PC-3 (cell line): ENCODE measurements around the gene CAPN8. TPM values are rescaled to one million over a fixed set of nuclear protein-coding genes. Genes with fewer than 3 reads are reported as not detected.

Experiments used
- ATAC-seq: fragments of 200-7000 bp; cut with Tn5 transposase; 2 replicates; pipeline ENCODE4 v1.9.1; 2020; ENCODE audit warnings: mild to moderate bottlenecking, moderate library complexity
- BruUV-seq: library from RNA; stranded (reverse); fragments of 400-500 nt; replicated peaks from 2 replicates; lab custom pipeline; 2021; lab: Mats Ljungman, UMichigan
- CTCF ChIA-PET: fragments of 300-600 bp; sonication (Branson Sonifier 250); formaldehyde crosslinking; loops from one replicate; lab custom pipeline; 2022; ENCODE audit warnings: antibody characterized with exemption; lab: Charles Lee
- POLR2A ChIA-PET: fragments of 300-600 bp; sonication (Branson Sonifier 250); formaldehyde crosslinking; loops from one replicate; lab custom pipeline; 2022; ENCODE audit warnings: antibody characterized with exemption; ENCODE audit not compliant: unreplicated experiment; lab: Charles Lee
- DNase-seq: peaks from one replicate; pipeline ENCODE4 v3.0.0-alpha.2; 2015
- H2AFZ ChIP-seq: fragments of 300-600 bp; sonication (generic); 2 replicates; pipeline ENCODE4 v1.6.0; 2016; ENCODE audit warnings: antibody characterized with exemption, low read length
- H3F3A ChIP-seq: fragments of 300-600 bp; sonication (generic); one replicate; pipeline ENCODE4 v1.6.0; 2017; ENCODE audit warnings: antibody characterized with exemption, low read length, control low read depth, mild to moderate bottlenecking; ENCODE audit not compliant: unreplicated experiment
- H3K27ac ChIP-seq: fragments of 300-600 bp; sonication (generic); 2 replicates; pipeline ENCODE4 v1.5.1; 2016; ENCODE audit warnings: mild to moderate bottlenecking, low read length
- H3K27me3 ChIP-seq: fragments of 300-600 bp; sonication (generic); 2 replicates; pipeline ENCODE4 v1.6.1; 2016; ENCODE audit warnings: low read length, mixed read lengths
- H3K36me3 ChIP-seq: fragments of 300-600 bp; sonication (generic); 2 replicates; pipeline ENCODE4 v1.6.1; 2016; ENCODE audit warnings: low read depth, mixed run types, low read length, mixed read lengths
- H3K4me1 ChIP-seq: fragments of 300-600 bp; sonication (generic); 2 replicates; pipeline ENCODE4 v1.5.1; 2016; ENCODE audit warnings: low read length; ENCODE audit not compliant: insufficient read depth
- H3K4me2 ChIP-seq: fragments of 300-600 bp; sonication (generic); 2 replicates; pipeline ENCODE4 v1.6.0; 2016; ENCODE audit warnings: low read length
- H3K4me3 ChIP-seq: fragments of 300-600 bp; sonication (generic); 2 replicates; pipeline ENCODE4 v1.5.1; 2016; ENCODE audit warnings: mild to moderate bottlenecking, low read length, mixed read lengths
- H3K79me2 ChIP-seq: fragments of 300-600 bp; sonication (generic); 2 replicates; pipeline ENCODE4 v1.6.1; 2017; ENCODE audit warnings: low read length, mixed read lengths
- H3K9ac ChIP-seq: fragments of 300-600 bp; sonication (generic); 2 replicates; pipeline ENCODE4 v1.6.0; 2016; ENCODE audit warnings: mild to moderate bottlenecking, low read length
- H3K9me2 ChIP-seq: fragments of 300-600 bp; sonication (generic); replicated peaks from 2 replicates; pipeline ENCODE4 v1.6.1; 2016; ENCODE audit warnings: mixed run types, low read length, mixed read lengths
- H3K9me3 ChIP-seq: fragments of 300-600 bp; sonication (generic); 2 replicates; pipeline ENCODE4 v1.6.1; 2016; ENCODE audit warnings: low read length, mixed read lengths
- H4K20me1 ChIP-seq: fragments of 300-600 bp; sonication (generic); 2 replicates; pipeline ENCODE4 v1.6.1; 2016; ENCODE audit warnings: low read length, mixed read lengths
- CTCF ChIP-seq: fragments of 300-600 bp; sonication (generic); conservative IDR thresholded peaks from 2 replicates; pipeline ENCODE4 v1.5.1; 2017; ENCODE audit warnings: antibody characterized with exemption, low read depth, mild to moderate bottlenecking, low read length
- EZH2 ChIP-seq: fragments of 300-600 bp; sonication (generic); IDR thresholded peaks from one replicate; pipeline ENCODE4 v1.6.1; 2017; ENCODE audit warnings: antibody characterized with exemption, mild to moderate bottlenecking, low read length; ENCODE audit not compliant: unreplicated experiment
- EZH2phosphoT487 ChIP-seq: fragments of 300-600 bp; sonication (generic); IDR thresholded peaks from 2 replicates; pipeline ENCODE4 v1.6.1; 2018; ENCODE audit warnings: mild to moderate bottlenecking, antibody characterized with exemption, low read length, borderline replicate concordance
- intact Hi-C: fragments of 100-400 bp; cut with micrococcal nuclease; formaldehyde crosslinking; loops from 2 replicates; pipeline ENCODE4 v1.9.0; 2023
- total RNA-seq: library from RNA; depleted of rRNA; stranded (reverse); fragments of >200 nt; gene quantifications from 2 replicates; pipeline ENCODE4 v1.2.3, GENCODE V29; 2014

CAPN8 gene
- total RNA-seq, 1 experiment from 2014 or later, result 5.9 TPM

DNA sequence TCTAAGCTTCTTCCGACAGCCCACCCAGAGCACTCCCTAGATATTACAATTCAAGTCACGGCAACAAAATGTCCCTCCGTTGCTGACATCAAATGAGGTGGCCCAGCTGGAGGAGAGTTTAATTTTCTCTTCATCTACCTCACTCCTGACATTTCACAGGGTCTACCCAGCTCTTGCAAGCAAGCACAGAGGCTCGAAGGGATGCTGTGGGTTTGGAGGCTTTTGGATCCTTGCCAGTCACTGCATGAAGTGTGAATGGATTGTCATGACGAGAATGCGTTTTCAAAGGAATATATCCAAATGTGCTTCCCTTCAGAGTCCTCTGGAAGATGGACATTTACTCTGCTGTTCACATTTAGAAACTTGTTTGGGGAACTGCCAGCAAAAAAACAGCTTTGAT lies 33.5 kb downstream of the CAPN8 start:
- Histone ChIP-seq H4K20me1 (no peaks in the 10 kb centered on the region), H3K27ac (no peak overlapping the region), H3K27me3 (no peaks in the 10 kb centered on the region), H2AFZ (no peak overlapping the region), H3K79me2 (no peaks in the 10 kb centered on the region), H3F3A (no peaks in the 10 kb centered on the region), H3K4me1 (peaks cover 21% of the 10 kb centered on the region), H3K4me3 (no peak overlapping the region), H3K9me2 (no peaks in the 10 kb centered on the region; the same call in 1 of the 2 replicates), H3K9me3 (no peaks in the 10 kb centered on the region), H3K36me3 (no peaks in the 10 kb centered on the region), H3K4me2 (peak overlapping the region; percentile 7; the same call in 1 of the 2 replicates), H3K9ac (no peak overlapping the region)
- TF ChIP-seq EZH2 (no peak), CTCF (no peak), EZH2phosphoT487 (no peak)
- no TSS peak for BruUV-seq
- intact Hi-C loops, result loop anchor here (1.0 to 2.0 kb wide), 2 partner anchors 31 to 52 kb away; no protein-coding TSS in a partner anchor
- ChIA-PET POLR2A (interaction anchor here (0.6 kb wide), 1 partner anchor 126 kb away, joined by 4 read pairs; no protein-coding TSS in a partner anchor), CTCF (interaction anchor here (0.6 to 1.3 kb wide), 4 partner anchors 38 to 76 kb away, joined by 3 to 4 read pairs (median 3); no protein-coding TSS in a partner anchor)
- ATAC-seq (no peak), DNase-seq (no peak)

DNA sequence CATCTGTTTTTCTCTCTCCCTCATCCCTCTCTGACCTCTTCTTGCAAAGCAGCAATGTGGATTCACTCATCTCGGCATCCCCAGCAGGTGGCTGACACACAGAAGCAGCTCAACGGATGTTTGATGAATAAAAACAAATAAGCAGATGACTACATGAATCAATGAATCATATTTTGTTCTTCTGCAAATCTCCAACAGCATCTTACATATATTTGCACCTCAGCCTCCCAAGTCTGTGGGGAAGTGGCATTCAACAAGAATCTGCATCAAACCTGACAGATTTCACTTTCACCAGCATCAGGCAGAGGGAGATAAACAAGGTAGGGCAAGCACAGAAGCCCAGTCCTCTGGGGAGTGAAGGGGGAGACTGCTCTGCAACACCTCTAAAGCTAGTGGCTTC lies 34.0 kb downstream of the CAPN8 start:
- Histone ChIP-seq H3K27ac (no peak overlapping the region), H3K9me3 (no peaks in the 10 kb centered on the region), H3K9ac (no peak overlapping the region), H3K4me2 (peak overlapping the region; percentile 7; the same call in 1 of the 2 replicates), H3K4me1 (peaks cover 21% of the 10 kb centered on the region), H3K27me3 (no peaks in the 10 kb centered on the region), H3K79me2 (no peaks in the 10 kb centered on the region), H2AFZ (no peak overlapping the region), H3K9me2 (no peaks in the 10 kb centered on the region; the same call in 1 of the 2 replicates), H3F3A (no peaks in the 10 kb centered on the region), H4K20me1 (no peaks in the 10 kb centered on the region), H3K4me3 (no peak overlapping the region), H3K36me3 (no peaks in the 10 kb centered on the region)
- CTCF ChIA-PET, result interaction anchor here (0.6 to 1.3 kb wide), 4 partner anchors 39 to 75 kb away, joined by 3 to 4 read pairs (median 3); no protein-coding TSS in a partner anchor
- intact Hi-C loops, result loop anchor here (1.0 to 2.0 kb wide), 2 partner anchors 31 to 53 kb away; no protein-coding TSS in a partner anchor
- DNase-seq (peak; percentile 79), ATAC-seq (peak; percentile 91)
- no TSS peak for BruUV-seq
- peak; percentile 56 for TF ChIP-seq CTCF
- TF ChIP-seq EZH2phosphoT487, result no peak
- POLR2A ChIA-PET, result no interaction called here

- Histone ChIP-seq H3K27me3 (no peaks in the 10 kb centered on the region), H3K27ac (no peak overlapping the region), H2AFZ (no peak overlapping the region), H3K4me3 (no peak overlapping the region), H3K4me1 (peaks cover 13% of the 10 kb centered on the region), H4K20me1 (no peaks in the 10 kb centered on the region), H3K36me3 (no peaks in the 10 kb centered on the region), H3K9me2 (no peaks in the 10 kb centered on the region), H3K9me3 (no peaks in the 10 kb centered on the region), H3K4me2 (no peak overlapping the region), H3F3A (no peaks in the 10 kb centered on the region), H3K9ac (no peak overlapping the region), H3K79me2 (no peaks in the 10 kb centered on the region)
- ATAC-seq (no peak), DNase-seq (no peak)
- intact Hi-C loops, result no loop called here
- TF ChIP-seq EZH2phosphoT487 (no peak), EZH2 (no peak), CTCF (no peak)
- ChIA-PET POLR2A (no interaction called here), CTCF (no interaction called here)
- BruUV-seq, result no TSS peak
Observed at GRCh38 chr1:223629126-223629457, 36.4 kb downstream of the CAPN8 start.
